Activated CD4-positive, alpha-beta T cell treated with anti-CD3 and anti-CD28 coated beads, Interleukin-2, amount 10 ng/mL, durations not matched to agents 7 days and 5 days (primary cell): ENCODE data around the gene GPD1L. TPM values are rescaled to one million over a fixed set of nuclear protein-coding genes. Genes with fewer than 3 reads are reported as not detected.
A peak's percentile ranks its signal among the peaks of the same experiment; 100 is the strongest.
"Not testable (repeated sequence)": the region's sequence is repeated elsewhere in the genome, so short reads cannot be mapped to it uniquely, and the experiment has no call there.

Experiments used
- CTCF ChIA-PET: fragments of 350-600 bp; sonication (Branson Sonifier 250); formaldehyde crosslinking; loops from one replicate; lab custom pipeline; 2021; ENCODE audit warnings: antibody characterized with exemption; lab: Charles Lee
- POLR2A ChIA-PET: fragments of 350-600 bp; sonication (Branson Sonifier 250); formaldehyde crosslinking; loops from one replicate; lab custom pipeline; 2021; ENCODE audit warnings: antibody characterized with exemption; lab: Charles Lee
- DNase-seq: peaks from one replicate; pipeline ENCODE4 v3.0.0-alpha.2; 2020
- H3K27ac Mint-ChIP-seq: one replicate; pipeline ENCODE4 v1.8.0; 2021; ENCODE audit warnings: mild to moderate bottlenecking, moderate library complexity, mixed read lengths
- H3K27me3 Mint-ChIP-seq: one replicate; pipeline ENCODE4 v1.8.0; 2021; ENCODE audit warnings: mixed read lengths
- H3K36me3 Mint-ChIP-seq: one replicate; pipeline ENCODE4 v1.8.0; 2021; ENCODE audit warnings: low read depth, mixed read lengths
- H3K4me1 Mint-ChIP-seq: one replicate; pipeline ENCODE4 v1.8.0; 2021; ENCODE audit warnings: mixed read lengths
- H3K4me3 Mint-ChIP-seq: one replicate; pipeline ENCODE4 v1.8.0; 2021; ENCODE audit warnings: mild to moderate bottlenecking, moderate library complexity, mixed read lengths
- H3K9me3 Mint-ChIP-seq: one replicate; pipeline ENCODE4 v1.8.0; 2021; ENCODE audit warnings: mixed read lengths
- total RNA-seq, 2 experiments: library from RNA; stranded (reverse); gene quantifications; one replicate each; pipeline ENCODE4 v1.2.3, GENCODE V29; 2021

GPD1L gene
- total RNA-seq, 2 experiments from 2014 or later, result 21.5 to 25.5 TPM

DNA sequence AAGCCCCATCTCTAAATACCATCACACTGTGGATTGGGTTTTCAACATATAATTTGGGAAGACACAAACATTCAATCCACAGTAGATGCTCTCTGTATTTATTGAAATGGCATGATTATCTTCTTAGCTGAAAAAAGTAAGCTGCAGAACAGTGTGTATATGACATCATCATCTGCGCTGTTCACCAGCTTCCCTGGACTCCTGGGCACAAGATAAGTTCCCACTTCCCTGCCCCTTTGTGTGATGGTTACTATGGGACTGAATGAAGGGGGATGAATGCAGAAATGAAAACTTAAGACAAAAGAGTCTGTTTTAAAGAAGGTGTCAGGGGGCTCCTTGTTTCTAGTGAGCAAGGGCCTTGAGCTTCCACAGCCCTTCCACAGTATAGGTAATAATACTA, 20.0 kb upstream of the GPD1L start:
- Mint-ChIP-seq H3K27me3 (peaks cover 34% of the 10 kb centered on the region), H3K4me3 (no peak overlapping the region), H3K36me3 (peaks cover 2% of the 10 kb centered on the region), H3K27ac (no peak overlapping the region), H3K9me3 (peaks cover 26% of the 10 kb centered on the region), H3K4me1 (peaks cover 7% of the 10 kb centered on the region)
- ChIA-PET POLR2A (no interaction called here), CTCF (interaction anchor here (1.0 kb wide), 1 partner anchor 33 kb away, joined by 3 read pairs; no protein-coding TSS in a partner anchor)
- no peak for DNase-seq

DNA sequence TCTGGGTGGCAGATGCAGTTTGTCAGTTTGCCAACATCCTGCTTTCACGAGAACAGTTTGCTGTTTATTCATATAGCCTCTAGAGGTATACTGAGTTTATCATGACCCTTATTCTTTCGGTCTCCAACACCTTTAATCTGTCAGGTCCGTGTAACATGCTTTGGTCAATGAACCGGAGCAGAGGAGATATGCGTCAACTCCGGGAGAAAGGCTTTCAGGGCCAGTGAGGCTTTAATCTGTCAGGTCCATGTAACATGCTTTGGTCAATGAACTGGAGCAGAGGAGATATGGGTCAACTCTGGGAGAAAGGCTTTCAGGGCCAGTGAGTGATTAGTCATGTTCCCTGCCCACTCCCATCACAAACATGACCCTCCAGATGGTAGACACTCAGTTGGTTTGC, 16.9 kb upstream of the GPD1L start:
- no peak overlapping the region for H3K4me3 Mint-ChIP-seq
- POLR2A ChIA-PET, result no interaction called here
- peaks cover 2% of the 10 kb centered on the region for H3K36me3 Mint-ChIP-seq
- CTCF ChIA-PET, result no interaction called here
- peaks cover 38% of the 10 kb centered on the region for H3K27me3 Mint-ChIP-seq
- H3K27ac Mint-ChIP-seq, result no peak overlapping the region
- H3K9me3 Mint-ChIP-seq, result peaks cover 24% of the 10 kb centered on the region
- no peak for DNase-seq
- H3K4me1 Mint-ChIP-seq, result peaks cover 14% of the 10 kb centered on the region

DNA sequence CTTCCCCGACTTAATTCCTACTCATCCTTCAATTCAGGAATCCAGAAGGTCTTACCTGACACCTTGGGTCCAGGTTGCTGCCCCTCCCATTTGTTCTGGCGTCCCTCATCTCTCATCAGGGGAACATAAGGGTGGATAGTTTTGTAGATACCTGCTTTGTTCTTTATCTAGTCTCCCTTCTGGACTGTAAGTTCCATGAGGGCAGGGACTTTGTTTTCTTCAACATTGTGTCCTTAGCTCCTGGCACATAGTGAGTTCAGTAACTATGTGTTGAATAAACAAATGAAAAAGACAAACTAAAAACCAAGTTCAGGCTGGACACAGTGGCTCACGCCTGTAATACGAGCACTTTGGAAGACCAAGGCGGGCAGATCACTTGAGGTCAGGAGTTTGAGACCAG, 13.2 kb upstream of the GPD1L start:
- Mint-ChIP-seq H3K36me3 (peaks cover 4% of the 10 kb centered on the region), H3K4me3 (no peak overlapping the region), H3K4me1 (peaks cover 19% of the 10 kb centered on the region), H3K27ac (no peak overlapping the region), H3K9me3 (peaks cover 21% of the 10 kb centered on the region), H3K27me3 (peaks cover 43% of the 10 kb centered on the region)
- ChIA-PET POLR2A (no interaction called here), CTCF (no interaction called here)
- no peak for DNase-seq

DNA sequence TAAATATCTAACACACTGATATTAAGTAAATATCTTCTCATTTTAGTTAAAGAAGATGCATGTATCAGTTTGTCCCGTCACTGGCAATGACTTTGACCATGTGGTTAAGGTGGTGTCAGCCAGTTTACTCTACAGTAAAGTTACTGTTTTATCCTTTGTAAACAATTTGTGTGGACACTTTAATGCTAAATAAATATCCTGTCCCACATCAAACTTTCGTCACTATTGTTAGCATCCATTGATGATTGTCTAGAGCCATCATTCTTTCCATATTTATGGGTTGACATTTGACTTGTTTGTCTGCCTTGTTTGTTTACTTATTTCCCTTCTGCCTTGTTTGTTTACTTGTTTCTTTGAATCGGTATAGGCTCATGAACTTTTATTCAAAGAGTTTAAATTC, 11.0 kb upstream of the GPD1L start:
- CTCF ChIA-PET, result no interaction called here
- peaks cover 12% of the 10 kb centered on the region for H3K9me3 Mint-ChIP-seq
- H3K4me1 Mint-ChIP-seq, result peaks cover 26% of the 10 kb centered on the region
- H3K4me3 Mint-ChIP-seq, result no peak overlapping the region
- H3K27me3 Mint-ChIP-seq, result peaks cover 31% of the 10 kb centered on the region
- POLR2A ChIA-PET, result no interaction called here
- no peak overlapping the region for H3K27ac Mint-ChIP-seq
- DNase-seq, result no peak
- peaks cover 2% of the 10 kb centered on the region for H3K36me3 Mint-ChIP-seq

DNA sequence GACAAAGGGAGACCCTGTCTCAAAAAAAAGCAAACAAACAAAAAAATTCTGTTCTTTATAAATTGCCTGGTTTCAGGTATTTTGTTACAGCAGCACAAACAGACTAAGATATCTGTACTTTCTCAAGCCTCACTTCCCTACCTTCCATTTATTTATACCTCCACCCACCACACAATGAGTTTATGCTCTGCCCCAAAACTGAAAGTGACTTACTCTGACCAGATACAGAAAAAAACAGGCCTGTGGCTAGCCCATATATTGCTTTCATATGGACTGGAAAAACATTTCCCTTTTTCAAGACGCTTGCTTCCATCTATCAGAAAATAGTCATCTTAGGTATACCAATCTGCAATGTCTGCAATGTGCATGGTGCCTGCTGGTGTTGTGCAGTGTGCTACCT, 8.7 kb upstream of the GPD1L start:
- peaks cover 25% of the 10 kb centered on the region for H3K27me3 Mint-ChIP-seq
- ChIA-PET POLR2A (interaction anchor here (0.7 kb wide), 1 partner anchor 363 kb away, joined by 3 read pairs; no protein-coding TSS in a partner anchor), CTCF (no interaction called here)
- H3K4me3 Mint-ChIP-seq, result no peak overlapping the region
- peaks cover 11% of the 10 kb centered on the region for H3K4me1 Mint-ChIP-seq
- H3K27ac Mint-ChIP-seq, result peak overlapping the region; percentile 33
- H3K36me3 Mint-ChIP-seq, result peaks cover 7% of the 10 kb centered on the region
- no peak for DNase-seq
- peaks cover 21% of the 10 kb centered on the region for H3K9me3 Mint-ChIP-seq

DNA sequence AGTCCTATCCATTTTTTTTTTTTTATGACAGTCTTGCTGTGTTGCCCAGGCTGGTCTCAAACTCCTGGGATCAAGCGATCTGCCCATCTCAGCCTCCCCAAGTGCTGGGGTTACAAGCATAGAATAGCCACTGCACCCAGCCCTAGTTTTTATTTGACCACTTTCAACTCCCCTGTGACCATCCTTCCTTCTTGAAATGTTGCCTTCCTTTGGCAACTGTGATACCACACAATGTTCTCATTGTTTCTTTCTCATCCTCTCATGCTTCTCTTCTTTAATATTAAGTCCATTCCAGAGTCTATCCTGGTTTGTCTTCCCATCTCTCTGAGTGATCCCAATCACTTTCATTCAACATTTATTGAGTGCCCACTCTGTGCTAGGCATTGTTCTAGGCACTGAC, 7.9 kb upstream of the GPD1L start:
- H3K36me3 Mint-ChIP-seq, result peaks cover 7% of the 10 kb centered on the region
- H3K4me1 Mint-ChIP-seq, result peaks cover 11% of the 10 kb centered on the region
- CTCF ChIA-PET, result no interaction called here
- POLR2A ChIA-PET, result no interaction called here
- H3K27me3 Mint-ChIP-seq, result peaks cover 18% of the 10 kb centered on the region
- peaks cover 21% of the 10 kb centered on the region for H3K9me3 Mint-ChIP-seq
- H3K27ac Mint-ChIP-seq, result no peak overlapping the region
- DNase-seq, result no peak
- H3K4me3 Mint-ChIP-seq, result no peak overlapping the region

DNA sequence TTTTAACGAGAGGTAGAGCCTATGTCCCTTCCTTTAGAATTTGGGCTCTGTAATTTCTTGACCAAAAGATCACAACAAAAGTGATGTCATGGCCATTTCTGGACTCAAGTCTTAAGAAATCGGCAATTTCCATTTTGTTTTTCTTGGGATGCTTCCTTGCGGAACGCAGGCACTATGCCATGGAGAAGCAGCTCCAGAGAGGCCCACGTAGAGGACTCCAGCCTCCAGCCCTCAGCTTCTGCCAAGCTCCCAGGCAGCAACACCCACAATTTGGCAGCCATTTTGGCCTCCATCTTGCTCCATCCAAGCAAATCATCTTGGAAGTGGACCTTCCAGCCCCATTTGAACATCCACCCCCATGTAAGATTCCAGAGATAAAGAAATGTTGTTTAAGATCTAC, 6.0 kb upstream of the GPD1L start:
- CTCF ChIA-PET, result interaction anchor here (0.6 kb wide), 1 partner anchor 880 kb away, joined by 3 read pairs; no protein-coding TSS in a partner anchor
- POLR2A ChIA-PET, result no interaction called here
- DNase-seq, result no peak
- Mint-ChIP-seq H3K4me1 (peaks cover 14% of the 10 kb centered on the region), H3K27me3 (peaks cover 8% of the 10 kb centered on the region), H3K36me3 (peaks cover 11% of the 10 kb centered on the region), H3K9me3 (peaks cover 21% of the 10 kb centered on the region), H3K4me3 (no peak overlapping the region), H3K27ac (no peak overlapping the region)

DNA sequence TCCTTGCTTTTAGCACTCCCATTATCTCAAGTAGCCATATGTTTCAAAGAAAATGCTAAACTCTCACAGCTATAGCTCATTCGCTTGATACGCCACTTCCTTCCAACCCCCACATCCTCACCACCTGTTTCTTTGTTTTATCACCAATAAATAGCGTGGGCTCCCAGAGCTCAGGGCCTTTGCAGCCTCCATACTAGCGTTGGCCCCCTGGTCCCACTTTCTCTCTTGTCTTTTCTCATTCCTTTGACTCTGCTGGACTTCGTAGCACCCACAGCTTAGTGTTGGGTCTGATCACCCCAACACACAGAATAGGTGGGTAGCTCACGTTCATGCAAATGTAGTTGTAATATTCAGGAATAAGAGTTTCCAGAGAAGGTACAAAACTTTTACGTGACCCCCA, 4.1 kb upstream of the GPD1L start:
- Mint-ChIP-seq H3K27me3 (peaks cover 3% of the 10 kb centered on the region), H3K9me3 (peaks cover 21% of the 10 kb centered on the region), H3K36me3 (peaks cover 9% of the 10 kb centered on the region), H3K4me1 (peaks cover 23% of the 10 kb centered on the region), H3K27ac (no peak overlapping the region), H3K4me3 (no peak overlapping the region)
- ChIA-PET CTCF (no interaction called here), POLR2A (no interaction called here)
- no peak for DNase-seq

DNA sequence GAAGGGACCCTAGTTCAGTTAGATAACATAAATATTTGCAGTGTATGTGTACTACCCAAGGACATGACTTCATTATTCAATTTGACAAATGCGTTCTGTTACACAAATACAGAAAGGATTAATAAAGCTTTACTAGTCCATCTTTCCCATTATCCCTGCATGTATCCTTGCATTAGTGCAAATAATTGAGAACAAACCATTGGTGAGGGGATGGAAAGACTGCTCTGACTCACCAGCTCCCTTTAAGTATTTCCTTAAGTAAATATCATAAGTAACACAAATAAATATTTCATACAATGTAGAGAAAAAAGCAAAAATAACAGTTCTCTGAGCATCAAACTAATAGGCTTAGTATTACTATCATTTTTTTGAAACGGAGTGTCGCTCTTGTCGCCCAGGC, 1.9 kb upstream of the GPD1L start:
- H3K27me3 Mint-ChIP-seq, result peaks cover 1% of the 10 kb centered on the region
- DNase-seq, result no peak
- peaks cover 15% of the 10 kb centered on the region for H3K36me3 Mint-ChIP-seq
- no peak overlapping the region for H3K27ac Mint-ChIP-seq
- peaks cover 11% of the 10 kb centered on the region for H3K9me3 Mint-ChIP-seq
- peaks cover 28% of the 10 kb centered on the region for H3K4me1 Mint-ChIP-seq
- POLR2A ChIA-PET, result no interaction called here
- H3K4me3 Mint-ChIP-seq, result no peak overlapping the region
- CTCF ChIA-PET, result interaction anchor here (1.0 to 1.3 kb wide), 3 partner anchors 8 to 535 kb away, joined by 3 to 5 read pairs (median 3); no protein-coding TSS in a partner anchor

DNA sequence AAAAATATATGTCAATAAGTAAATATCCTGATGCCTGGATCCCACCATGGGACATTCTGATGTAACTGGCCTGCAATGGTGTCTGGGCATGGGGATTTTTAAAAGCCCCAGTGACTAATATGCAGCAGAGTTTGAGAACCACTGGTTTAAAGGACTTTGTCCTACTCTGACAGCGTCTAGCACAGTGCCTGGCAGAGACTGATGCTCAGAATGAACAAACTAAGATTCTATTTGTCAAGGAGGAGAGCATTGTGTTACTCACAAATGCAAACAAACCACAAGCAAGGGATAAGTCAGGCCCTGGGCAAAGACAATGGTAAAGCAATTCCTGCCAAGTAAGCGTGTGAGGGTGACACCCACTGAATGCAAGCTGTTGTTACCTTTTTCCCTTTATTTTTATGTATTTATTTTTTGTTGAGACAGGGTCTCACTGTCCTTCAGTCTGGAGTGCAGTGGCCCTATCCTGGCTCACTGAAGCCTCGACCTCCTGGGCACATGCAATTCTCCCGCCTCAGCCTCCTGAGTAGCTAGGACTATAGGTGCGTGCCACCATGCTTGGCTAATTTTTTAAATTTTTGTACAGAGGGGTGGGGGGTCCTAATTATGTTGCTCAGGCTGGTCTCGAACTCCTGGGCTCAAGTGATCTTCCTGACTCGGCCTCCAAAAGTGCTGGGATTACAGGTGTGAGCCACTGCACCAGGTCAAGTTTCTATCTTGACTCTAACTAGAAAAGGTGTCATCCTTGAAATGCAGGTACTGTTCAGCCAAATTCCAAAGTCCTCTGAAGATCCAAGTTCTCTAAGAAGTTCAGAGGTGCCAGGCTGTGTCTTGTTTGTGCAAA, 909 bp upstream of the GPD1L start:
- CTCF ChIA-PET, result interaction anchor here (0.6 kb wide), 1 partner anchor 105 kb away, joined by 3 read pairs; no protein-coding TSS in a partner anchor
- Mint-ChIP-seq H3K9me3 (peaks cover 11% of the 10 kb centered on the region), H3K4me3 (peak overlapping the region; percentile 93), H3K4me1 (peaks cover 35% of the 10 kb centered on the region), H3K27ac (peak overlapping the region; percentile 83), H3K27me3 (no peaks in the 10 kb centered on the region), H3K36me3 (peaks cover 20% of the 10 kb centered on the region)
- no peak for DNase-seq
- POLR2A ChIA-PET, result no interaction called here

DNA sequence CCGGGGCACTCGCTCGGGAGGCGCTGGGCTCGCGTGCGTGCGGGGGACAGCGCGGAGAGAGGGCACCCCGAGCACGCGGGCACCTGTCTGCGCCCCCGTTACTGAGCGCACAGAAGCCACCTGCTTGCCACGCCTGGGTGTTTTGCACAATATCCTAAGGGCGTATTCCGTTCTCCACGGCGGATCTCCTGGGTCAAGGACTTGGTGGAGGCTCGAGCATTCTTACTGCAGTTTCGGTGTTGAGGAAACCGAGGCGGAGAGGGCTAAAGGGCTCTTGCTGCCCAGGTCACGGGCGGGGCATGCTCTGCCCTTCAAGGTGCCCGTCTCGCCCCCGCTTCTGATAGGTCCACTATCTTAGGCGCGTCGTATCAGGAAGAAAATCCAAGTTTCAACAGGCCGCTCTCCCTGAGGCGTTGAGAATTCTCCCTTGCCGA, 526 bp downstream of the GPD1L start:
- H3K9me3 Mint-ChIP-seq, result peaks cover 5% of the 10 kb centered on the region
- ChIA-PET CTCF (no interaction called here), POLR2A (no interaction called here)
- H3K27me3 Mint-ChIP-seq, result no peaks in the 10 kb centered on the region
- H3K36me3 Mint-ChIP-seq, result peaks cover 24% of the 10 kb centered on the region
- H3K27ac Mint-ChIP-seq, result peak overlapping the region; percentile 84
- H3K4me3 Mint-ChIP-seq, result peak overlapping the region; percentile 93
- H3K4me1 Mint-ChIP-seq, result peaks cover 43% of the 10 kb centered on the region
- peak; percentile 20 for DNase-seq

DNA sequence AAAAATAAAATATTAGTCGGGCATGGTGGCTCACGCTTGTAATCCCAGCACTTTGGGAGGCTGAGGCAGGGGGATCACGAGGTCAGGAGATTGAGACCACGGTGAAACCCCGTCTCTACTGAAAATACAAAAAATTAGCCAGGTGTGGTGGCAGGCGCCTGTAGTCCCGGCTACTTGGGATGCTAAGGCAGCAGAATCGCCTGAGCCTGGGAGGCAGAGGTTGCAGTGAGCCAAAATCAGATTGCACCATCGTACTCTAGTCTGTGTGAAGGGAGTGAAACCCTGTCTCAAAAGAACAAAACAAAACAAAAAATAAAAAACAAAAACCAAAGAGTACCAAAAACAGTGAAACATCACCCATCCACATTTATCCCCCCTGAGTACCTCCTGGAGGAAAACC, 1.8 kb downstream of the GPD1L start:
- Mint-ChIP-seq H3K4me3 (peak overlapping the region; percentile 20), H3K36me3 (peaks cover 23% of the 10 kb centered on the region), H3K4me1 (peaks cover 51% of the 10 kb centered on the region)
- H3K9me3 Mint-ChIP-seq, CTCF ChIA-PET, DNase-seq, H3K27ac Mint-ChIP-seq, POLR2A ChIA-PET, H3K27me3 Mint-ChIP-seq: not testable (repeated sequence)

DNA sequence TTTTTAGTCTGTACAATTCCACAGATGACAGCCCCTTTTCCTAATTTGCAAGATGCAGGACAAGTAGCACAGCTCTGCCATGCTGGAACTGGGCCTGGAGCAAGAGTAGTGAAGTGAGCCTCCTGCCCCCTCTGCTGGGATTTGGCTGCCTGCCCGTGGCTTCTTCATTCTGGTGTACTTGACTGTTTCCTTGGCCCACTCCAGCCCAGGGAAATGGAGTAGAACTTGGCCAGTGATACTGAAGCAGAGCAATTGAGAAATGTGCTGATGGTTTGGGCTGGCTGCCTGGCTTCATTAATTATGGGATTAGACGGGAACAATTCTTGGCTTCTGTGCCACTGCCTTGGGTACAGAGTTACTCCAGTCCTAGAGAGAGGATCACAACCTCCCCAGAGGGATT, 2.8 kb downstream of the GPD1L start:
- H3K27ac Mint-ChIP-seq, result no peak overlapping the region
- CTCF ChIA-PET, result no interaction called here
- no peak for DNase-seq
- H3K27me3 Mint-ChIP-seq, result no peaks in the 10 kb centered on the region
- no peaks in the 10 kb centered on the region for H3K9me3 Mint-ChIP-seq
- POLR2A ChIA-PET, result no interaction called here
- H3K4me1 Mint-ChIP-seq, result peaks cover 61% of the 10 kb centered on the region
- no peak overlapping the region for H3K4me3 Mint-ChIP-seq
- H3K36me3 Mint-ChIP-seq, result peaks cover 26% of the 10 kb centered on the region
